NCI-H345 (cell line): ENCODE results near the gene SLC38A1.

Source experiments
- DNase-seq: peaks from one replicate; lab custom pipeline; 2025; lab: John Stamatoyannopoulos, UW

Gene SLC38A1

GRCh38 chr12:46230983-46231382 lies 37.9 kb downstream of the SLC38A1 start:
- DNase-seq: no peak

- no peak for DNase-seq
These were observed 38.5 kb downstream of the SLC38A1 start for GRCh38 chr12:46230306-46230705.

- no peak for DNase-seq
These were observed 41.2 kb downstream of the SLC38A1 start for GRCh38 chr12:46227616-46228015.

GRCh38 chr12:46224386-46224785 lies 44.5 kb downstream of the SLC38A1 start:
- DNase-seq: no peak

- no peak for DNase-seq
These were observed 45.8 kb downstream of the SLC38A1 start for GRCh38 chr12:46223047-46223446.

GRCh38 chr12:46222636-46223035 lies 46.2 kb downstream of the SLC38A1 start:
- no peak for DNase-seq

- no peak for DNase-seq
These were observed 47.4 kb downstream of the SLC38A1 start for GRCh38 chr12:46221255-46222128.

- no peak for DNase-seq
These were observed 48.8 kb downstream of the SLC38A1 start for GRCh38 chr12:46219877-46220655.

GRCh38 chr12:46219132-46219876 lies 49.5 kb downstream of the SLC38A1 start:
- no peak for DNase-seq

GRCh38 chr12:46218322-46219095 lies 50.3 kb downstream of the SLC38A1 start:
- DNase-seq: no peak

GRCh38 chr12:46217541-46218321 lies 51.1 kb downstream of the SLC38A1 start:
- DNase-seq: no peak

GRCh38 chr12:46214668-46215436 lies 54.0 kb downstream of the SLC38A1 start:
- DNase-seq: no peak

GRCh38 chr12:46212108-46212982 lies 56.5 kb downstream of the SLC38A1 start:
- DNase-seq: no peak

GRCh38 chr12:46210873-46211439 lies 57.9 kb downstream of the SLC38A1 start:
- no peak for DNase-seq

- DNase-seq: peak; percentile 77
These were observed 58.6 kb downstream of the SLC38A1 start for GRCh38 chr12:46209914-46210872.

- no peak for DNase-seq
These were observed 59.7 kb downstream of the SLC38A1 start for GRCh38 chr12:46209170-46209569.

GRCh38 chr12:46208370-46208769 lies 60.5 kb downstream of the SLC38A1 start:
- no peak for DNase-seq
